Progenitor cell of endocrine pancreas (in vitro differentiated cells): ENCODE measurements around the gene ULBP3. TPM values are rescaled to one million over a fixed set of nuclear protein-coding genes. Genes with fewer than 3 reads are reported as not detected.
A peak's percentile ranks its signal among the peaks of the same experiment; 100 is the strongest.
"Not testable (repeated sequence)": the region's sequence is repeated elsewhere in the genome, so short reads cannot be mapped to it uniquely, and the experiment has no call there.

ENCODE experiments used
- DNase-seq: peaks from one replicate; pipeline ENCODE4 v3.0.0; 2021; ENCODE audit warnings: low spot score; ENCODE audit not compliant: unreplicated experiment
- H3K27ac Mint-ChIP-seq: 2 replicates; pipeline ENCODE4 v1.8.0; 2021; ENCODE audit warnings: mild to moderate bottlenecking, moderate library complexity, mixed read lengths
- H3K27me3 Mint-ChIP-seq: 2 replicates; pipeline ENCODE4 v1.8.0; 2021; ENCODE audit warnings: mixed read lengths
- H3K36me3 Mint-ChIP-seq: 2 replicates; pipeline ENCODE4 v1.8.0; 2022; ENCODE audit warnings: mixed read lengths; ENCODE audit not compliant: insufficient read depth
- H3K4me1 Mint-ChIP-seq: 2 replicates; pipeline ENCODE4 v1.8.0; 2021; ENCODE audit warnings: low read depth, mixed read lengths
- H3K4me3 Mint-ChIP-seq: 2 replicates; pipeline ENCODE4 v1.8.0; 2021; ENCODE audit warnings: low read depth, mild to moderate bottlenecking, moderate library complexity, mixed read lengths
- H3K9me3 Mint-ChIP-seq: 2 replicates; pipeline ENCODE4 v1.8.0; 2021; ENCODE audit warnings: low read depth, mixed read lengths
- total RNA-seq: library from RNA; stranded (reverse); gene quantifications from 2 replicates; pipeline ENCODE4 v1.2.1, GENCODE V29; 2021
- TF ChIP-seq, protein P1 (sequence below): fragments of 200-600 bp; sonication (generic); IDR thresholded peaks from one replicate; pipeline ENCODE4 v1.5.0; 2021; ENCODE audit warnings: antibody characterized with exemption, mild to moderate bottlenecking; ENCODE audit not compliant: unreplicated experiment

The ULBP3 gene
- total RNA-seq, 1 donor from 2014 or later, result 16.2 TPM

DNA sequence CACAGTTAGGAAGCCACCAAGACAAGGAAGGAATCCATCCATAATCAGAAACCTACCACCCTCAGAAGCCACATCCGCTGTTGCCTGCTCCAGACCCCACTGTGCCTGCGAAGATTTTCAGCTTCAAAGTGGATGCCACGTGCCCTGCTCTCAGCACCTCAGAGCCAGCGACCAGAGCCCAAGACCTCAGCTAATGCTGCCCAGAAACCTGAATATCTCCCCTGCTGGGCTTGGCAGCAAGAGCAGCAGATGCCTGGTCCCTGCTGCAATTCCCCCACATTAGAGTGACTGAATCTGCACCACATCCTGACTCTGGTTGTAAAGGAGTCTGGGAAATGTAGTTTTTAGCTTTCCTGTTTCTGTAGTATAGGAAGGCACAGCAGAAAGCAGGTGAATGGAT is 10.7 kb upstream of the ULBP3 start:
- Mint-ChIP-seq H3K36me3 (no peaks in the 10 kb centered on the region), H3K27me3 (peaks cover 28% of the 10 kb centered on the region), H3K27ac (no peak overlapping the region), H3K4me1 (no peaks in the 10 kb centered on the region), H3K4me3 (no peak overlapping the region), H3K9me3 (no peaks in the 10 kb centered on the region)
- TF ChIP-seq, protein P1, sequence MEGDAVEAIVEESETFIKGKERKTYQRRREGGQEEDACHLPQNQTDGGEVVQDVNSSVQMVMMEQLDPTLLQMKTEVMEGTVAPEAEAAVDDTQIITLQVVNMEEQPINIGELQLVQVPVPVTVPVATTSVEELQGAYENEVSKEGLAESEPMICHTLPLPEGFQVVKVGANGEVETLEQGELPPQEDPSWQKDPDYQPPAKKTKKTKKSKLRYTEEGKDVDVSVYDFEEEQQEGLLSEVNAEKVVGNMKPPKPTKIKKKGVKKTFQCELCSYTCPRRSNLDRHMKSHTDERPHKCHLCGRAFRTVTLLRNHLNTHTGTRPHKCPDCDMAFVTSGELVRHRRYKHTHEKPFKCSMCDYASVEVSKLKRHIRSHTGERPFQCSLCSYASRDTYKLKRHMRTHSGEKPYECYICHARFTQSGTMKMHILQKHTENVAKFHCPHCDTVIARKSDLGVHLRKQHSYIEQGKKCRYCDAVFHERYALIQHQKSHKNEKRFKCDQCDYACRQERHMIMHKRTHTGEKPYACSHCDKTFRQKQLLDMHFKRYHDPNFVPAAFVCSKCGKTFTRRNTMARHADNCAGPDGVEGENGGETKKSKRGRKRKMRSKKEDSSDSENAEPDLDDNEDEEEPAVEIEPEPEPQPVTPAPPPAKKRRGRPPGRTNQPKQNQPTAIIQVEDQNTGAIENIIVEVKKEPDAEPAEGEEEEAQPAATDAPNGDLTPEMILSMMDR, result no peak
- DNase-seq, result no peak

DNA sequence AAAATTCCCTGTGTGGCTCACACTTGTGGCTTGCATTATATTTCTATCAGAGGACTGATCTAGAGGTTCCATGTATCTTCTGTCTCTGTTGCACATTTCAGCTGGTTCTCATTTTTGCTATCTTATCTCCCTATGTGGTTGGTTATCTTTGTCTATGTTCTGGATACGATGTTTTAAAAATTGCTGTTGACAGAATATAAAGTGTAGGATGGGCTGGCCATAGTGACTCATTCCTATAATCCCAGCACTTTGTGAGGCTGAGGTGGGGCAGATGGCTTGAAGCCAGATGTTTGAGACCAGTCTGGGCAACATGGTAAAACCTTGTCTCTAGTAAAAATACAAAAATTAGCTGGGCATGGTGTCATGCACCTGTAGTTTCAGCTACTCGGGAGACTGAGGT is 9.9 kb upstream of the ULBP3 start:
- H3K36me3 Mint-ChIP-seq, result no peaks in the 10 kb centered on the region
- H3K4me1 Mint-ChIP-seq, result no peaks in the 10 kb centered on the region
- H3K27me3 Mint-ChIP-seq, result peaks cover 25% of the 10 kb centered on the region
- TF ChIP-seq, protein P1, result no peak
- H3K4me3 Mint-ChIP-seq, result no peak overlapping the region
- no peaks in the 10 kb centered on the region for H3K9me3 Mint-ChIP-seq
- DNase-seq, result no peak
- no peak overlapping the region for H3K27ac Mint-ChIP-seq

DNA sequence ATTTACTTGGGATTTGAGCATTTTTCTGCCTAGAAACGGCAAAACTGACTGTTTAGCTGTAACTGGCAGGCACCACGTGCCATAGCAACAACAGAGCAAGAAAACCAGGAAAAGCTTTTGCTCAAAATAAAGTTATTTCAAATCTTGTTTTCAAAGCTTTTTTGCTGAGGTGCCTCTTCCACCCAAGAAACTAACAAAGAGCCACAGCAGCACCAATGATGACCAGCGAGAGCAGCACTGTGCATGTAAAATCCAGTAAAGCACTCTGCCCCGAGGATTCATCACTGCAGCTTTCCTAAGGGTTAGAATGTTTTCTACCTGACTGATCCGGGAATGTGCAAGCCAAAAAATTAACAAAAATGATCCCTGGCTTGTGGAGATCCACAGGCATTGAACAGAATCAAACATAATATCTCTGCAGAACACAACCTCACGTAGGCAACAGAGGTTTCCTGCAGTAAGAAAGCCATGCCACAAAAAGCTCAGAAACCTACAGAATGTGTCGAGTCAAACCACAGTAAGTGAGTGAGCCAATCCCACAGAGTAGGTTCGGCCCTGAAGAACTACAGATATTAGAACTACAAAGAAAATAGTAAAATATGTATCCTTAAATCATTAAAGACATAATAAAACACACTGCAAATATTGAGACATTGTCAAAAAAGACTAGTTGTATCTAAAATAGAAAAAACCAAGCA is 7.4 kb upstream of the ULBP3 start:
- Mint-ChIP-seq H3K9me3 (no peaks in the 10 kb centered on the region), H3K36me3 (no peaks in the 10 kb centered on the region), H3K4me3 (no peak overlapping the region), H3K27me3 (peaks cover 18% of the 10 kb centered on the region), H3K4me1 (no peaks in the 10 kb centered on the region), H3K27ac (no peak overlapping the region)
- no peak for DNase-seq
- TF ChIP-seq, protein P1, result peak; percentile 25

DNA sequence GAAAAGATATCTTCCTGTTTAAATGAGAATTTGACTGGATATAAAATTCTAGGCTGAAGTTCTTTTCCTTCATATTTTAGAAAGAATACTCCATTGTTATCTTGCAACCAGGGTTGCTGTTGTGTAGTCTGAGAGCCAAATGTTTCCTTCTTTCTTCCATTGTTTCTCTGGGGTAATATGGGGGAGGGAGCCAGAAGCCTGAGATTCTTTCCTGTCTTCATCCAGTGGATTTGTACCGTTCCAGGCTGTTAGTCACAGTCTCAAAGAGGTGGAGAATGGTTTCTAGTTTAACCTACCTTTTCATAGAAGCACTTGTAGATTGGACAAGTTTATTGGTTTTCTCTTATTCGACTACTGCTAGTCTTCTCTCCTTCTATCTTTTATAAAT is 6.1 kb upstream of the ULBP3 start:
- Mint-ChIP-seq H3K36me3 (no peaks in the 10 kb centered on the region), H3K27ac (no peak overlapping the region), H3K4me1 (no peaks in the 10 kb centered on the region)

DNA sequence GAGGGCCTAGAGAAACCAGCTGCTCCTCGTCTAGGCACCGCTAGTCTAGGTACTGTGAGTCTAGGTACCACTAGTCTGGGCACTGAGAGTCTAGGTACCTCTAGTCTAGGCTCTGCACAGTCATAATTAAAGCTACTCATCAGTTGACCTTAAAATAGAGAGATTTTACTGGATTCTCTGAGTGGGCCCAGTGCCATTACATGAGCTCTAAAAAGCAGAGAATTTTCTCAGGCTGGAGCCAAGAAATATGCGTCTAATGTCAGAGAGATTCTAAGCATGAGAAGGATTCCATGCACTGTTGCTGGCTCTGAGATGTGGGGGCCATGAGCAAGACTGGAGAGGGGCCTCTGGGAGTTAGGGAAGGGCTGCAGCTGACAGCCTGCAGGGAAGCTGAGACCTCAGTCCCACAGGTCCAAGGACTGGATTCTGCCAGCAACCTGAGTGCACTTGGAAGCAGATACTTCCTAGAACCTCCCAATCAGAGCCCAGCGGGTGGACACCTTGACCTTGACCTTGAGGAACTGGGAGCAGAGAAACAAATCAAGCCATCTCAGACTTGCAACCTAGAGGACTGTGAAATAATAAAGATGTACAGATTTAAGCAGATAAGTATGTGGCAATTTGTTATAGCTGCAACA is 5.6 kb upstream of the ULBP3 start:
- not testable (repeated sequence) for H3K4me1 Mint-ChIP-seq, DNase-seq, H3K36me3 Mint-ChIP-seq, H3K4me3 Mint-ChIP-seq, H3K9me3 Mint-ChIP-seq, H3K27ac Mint-ChIP-seq
- peaks cover 18% of the 10 kb centered on the region for H3K27me3 Mint-ChIP-seq

More for the DNA sequence above, 6.1 kb upstream of the ULBP3 start:
- H3K9me3 Mint-ChIP-seq, result no peaks in the 10 kb centered on the region
- H3K27me3 Mint-ChIP-seq, result peaks cover 18% of the 10 kb centered on the region
- DNase-seq, result no peak
- TF ChIP-seq, protein P1, result no peak
- no peak overlapping the region for H3K4me3 Mint-ChIP-seq

DNA sequence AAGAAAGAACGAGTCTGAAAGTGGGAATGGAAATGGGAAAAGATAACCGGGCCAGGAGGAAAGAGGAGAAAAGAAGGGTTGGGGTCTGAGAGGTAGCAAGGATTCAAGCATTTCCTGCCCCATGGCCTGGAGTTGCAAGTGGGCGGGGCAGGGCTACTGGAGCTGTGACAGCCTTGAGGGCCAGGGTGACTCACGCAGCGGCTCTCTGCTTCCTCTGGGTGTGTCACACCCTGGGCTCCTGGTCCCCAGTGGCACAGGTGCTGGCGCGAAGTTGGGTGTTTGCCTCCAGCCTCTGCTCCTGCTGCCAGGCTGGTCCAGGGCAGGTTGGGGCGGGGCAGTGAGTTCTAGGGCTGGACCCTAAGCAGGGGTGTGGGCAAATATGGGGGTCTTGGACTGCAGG is 3.3 kb upstream of the ULBP3 start:
- H3K27ac Mint-ChIP-seq, result no peak overlapping the region
- no peak for DNase-seq
- no peaks in the 10 kb centered on the region for H3K9me3 Mint-ChIP-seq
- H3K4me3 Mint-ChIP-seq, result no peak overlapping the region
- TF ChIP-seq, protein P1, result no peak
- H3K27me3 Mint-ChIP-seq, result peaks cover 15% of the 10 kb centered on the region
- peaks cover 3% of the 10 kb centered on the region for H3K4me1 Mint-ChIP-seq
- no peaks in the 10 kb centered on the region for H3K36me3 Mint-ChIP-seq
